Measurements from ENCODE around the gene CSF3. TPM values are rescaled to one million over a fixed set of nuclear protein-coding genes. Genes with fewer than 3 reads are reported as not detected.

Gene CSF3
- total RNA-seq, 1 experiment from 2014 or later: 0.55 TPM

Other genes starting within 250 kb of the CSF3 start
- not detected in 2 replicates for gene IKZF3, start 151.1 kb upstream of the CSF3 start, total RNA-seq (2014; rRNA removed; shearing (Covaris generic))
- not detected in 2 replicates for gene ZPBP2, start 147.2 kb upstream of the CSF3 start, total RNA-seq (2014; rRNA removed; shearing (Covaris generic))
- gene GSDMB, start 96.8 kb upstream of the CSF3 start, total RNA-seq (2014; rRNA removed; shearing (Covaris generic)): 1.9 and 2.1 TPM in 2 replicates
- gene ORMDL3, start 87.8 kb upstream of the CSF3 start, total RNA-seq (2014; rRNA removed; shearing (Covaris generic)): 27.5 and 27.8 TPM in 2 replicates
- not detected in 2 replicates for gene LRRC3C, start 87.7 kb upstream of the CSF3 start, total RNA-seq (2014; rRNA removed; shearing (Covaris generic))
- gene GSDMA, start 52.4 kb upstream of the CSF3 start, total RNA-seq (2014; rRNA removed; shearing (Covaris generic)): not detected in 2 replicates
- 128 and 129 TPM in 2 replicates for gene PSMD3, start 34.6 kb upstream of the CSF3 start, total RNA-seq (2014; rRNA removed; shearing (Covaris generic))
- gene MED24, start 39.0 kb downstream of the CSF3 start, total RNA-seq (2014; rRNA removed; shearing (Covaris generic)): 41.8 and 55.0 TPM in 2 replicates
- 13.3 and 14.4 TPM in 2 replicates for gene THRA, start 47.5 kb downstream of the CSF3 start, total RNA-seq (2014; rRNA removed; shearing (Covaris generic))
- gene NR1D1, start 85.1 kb downstream of the CSF3 start, total RNA-seq (2014; rRNA removed; shearing (Covaris generic)): 1.0 and 1.4 TPM in 2 replicates
- 72.9 and 76.1 TPM in 2 replicates for gene MSL1, start 106.5 kb downstream of the CSF3 start, total RNA-seq (2014; rRNA removed; shearing (Covaris generic))
- 53.8 and 58.5 TPM in 2 replicates for gene CASC3, start 125.1 kb downstream of the CSF3 start, total RNA-seq (2014; rRNA removed; shearing (Covaris generic))
- 1.6 and 2.7 TPM in 2 replicates for gene RAPGEFL1, start 162.0 kb downstream of the CSF3 start, total RNA-seq (2014; rRNA removed; shearing (Covaris generic))
- gene WIPF2, start 203.9 kb downstream of the CSF3 start, total RNA-seq (2014; rRNA removed; shearing (Covaris generic)): 8.3 and 9.0 TPM in 2 replicates